Measurements from ENCODE around the gene BUB1B. TPM values are rescaled to one million over a fixed set of nuclear protein-coding genes. Genes with fewer than 3 reads are reported as not detected.
"Not testable (repeated sequence)": the region's sequence is repeated elsewhere in the genome, so short reads cannot be mapped to it uniquely, and the experiment has no call there.

Gene BUB1B
- total RNA-seq, 2 donors from 2014 or later = 2.5 to 8.2 TPM

DNA sequence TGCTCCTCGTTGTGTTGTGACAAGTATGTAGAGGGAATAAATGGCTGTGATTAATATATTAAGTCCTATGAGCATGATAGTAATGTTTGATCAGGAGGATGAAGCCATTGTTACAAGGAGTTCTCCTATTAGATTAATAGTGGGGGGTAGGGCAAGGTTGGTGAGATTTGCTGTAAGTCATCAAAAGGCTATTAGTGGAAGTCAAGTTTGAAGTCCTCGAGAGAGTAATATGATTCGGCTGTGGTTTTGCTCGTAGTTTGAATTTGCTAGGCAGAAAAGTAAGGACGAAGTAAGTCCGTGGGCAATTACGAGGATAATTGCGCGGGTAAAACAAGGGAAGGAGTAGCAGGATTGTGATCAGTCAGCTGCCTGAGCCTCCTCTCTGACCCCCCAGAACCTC, 26.0 kb upstream of the BUB1B start:
- Histone ChIP-seq H3K4me1 (replicated peaks) (no peaks in the 10 kb centered on the region), H3K27me3 (replicated peaks; ENCODE audit: insufficient read depth) (no peaks in the 10 kb centered on the region), H3K4me3 (no peak overlapping the region), H3K27ac (no peak overlapping the region), H3K36me3 (no peaks in the 10 kb centered on the region), H3K9me3 (no peaks in the 10 kb centered on the region)
- no peak for DNase-seq (ENCODE audit: low spot score)
- intact Hi-C loops (cut with DNase I) = no loop called here
- 62% methylated on average over 9 of the region's 9 CpGs for WGBS
- TF ChIP-seq, protein P1, sequence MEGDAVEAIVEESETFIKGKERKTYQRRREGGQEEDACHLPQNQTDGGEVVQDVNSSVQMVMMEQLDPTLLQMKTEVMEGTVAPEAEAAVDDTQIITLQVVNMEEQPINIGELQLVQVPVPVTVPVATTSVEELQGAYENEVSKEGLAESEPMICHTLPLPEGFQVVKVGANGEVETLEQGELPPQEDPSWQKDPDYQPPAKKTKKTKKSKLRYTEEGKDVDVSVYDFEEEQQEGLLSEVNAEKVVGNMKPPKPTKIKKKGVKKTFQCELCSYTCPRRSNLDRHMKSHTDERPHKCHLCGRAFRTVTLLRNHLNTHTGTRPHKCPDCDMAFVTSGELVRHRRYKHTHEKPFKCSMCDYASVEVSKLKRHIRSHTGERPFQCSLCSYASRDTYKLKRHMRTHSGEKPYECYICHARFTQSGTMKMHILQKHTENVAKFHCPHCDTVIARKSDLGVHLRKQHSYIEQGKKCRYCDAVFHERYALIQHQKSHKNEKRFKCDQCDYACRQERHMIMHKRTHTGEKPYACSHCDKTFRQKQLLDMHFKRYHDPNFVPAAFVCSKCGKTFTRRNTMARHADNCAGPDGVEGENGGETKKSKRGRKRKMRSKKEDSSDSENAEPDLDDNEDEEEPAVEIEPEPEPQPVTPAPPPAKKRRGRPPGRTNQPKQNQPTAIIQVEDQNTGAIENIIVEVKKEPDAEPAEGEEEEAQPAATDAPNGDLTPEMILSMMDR (IDR thresholded peaks at IDR 0.05) = no peak
- TF ChIP-seq POLR2AphosphoS5 (IDR thresholded peaks at IDR 0.05) = no peak
- no peak for TF ChIP-seq POLR2A (IDR thresholded peaks at IDR 0.05)

DNA sequence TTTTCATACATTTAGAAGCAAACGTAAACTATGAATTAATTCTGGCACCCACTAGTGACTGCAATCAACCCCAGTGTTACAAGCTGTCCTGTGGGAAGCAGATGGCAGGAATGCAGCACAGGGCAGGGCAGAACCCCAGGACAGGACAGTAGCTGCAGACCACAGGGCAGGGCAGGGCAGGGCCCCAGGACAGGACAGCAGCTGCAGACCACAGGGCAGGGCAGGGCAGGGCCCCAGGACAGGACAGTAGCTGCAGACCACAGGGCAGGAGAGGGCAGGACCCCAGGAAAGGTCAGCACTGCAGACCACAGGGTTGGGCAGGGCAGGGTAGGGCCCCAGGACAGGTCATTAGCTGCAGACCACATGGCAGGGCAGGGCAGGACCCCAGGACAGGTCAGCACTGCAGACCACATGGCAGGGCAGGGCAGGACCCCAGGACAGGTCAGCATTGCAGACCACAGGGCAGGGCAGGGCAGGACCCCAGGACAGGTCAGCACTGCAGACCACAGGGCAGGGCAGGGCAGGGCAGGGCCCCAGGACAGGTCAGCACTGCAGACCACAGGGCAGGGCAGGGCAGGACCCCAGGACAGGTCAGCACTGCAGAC, 24.9 kb upstream of the BUB1B start:
- WGBS = 74% methylated on average over 1 of the region's 1 CpG
- intact Hi-C loops (cut with DNase I); DNase-seq (ENCODE audit: low spot score): not testable (repeated sequence)

DNA sequence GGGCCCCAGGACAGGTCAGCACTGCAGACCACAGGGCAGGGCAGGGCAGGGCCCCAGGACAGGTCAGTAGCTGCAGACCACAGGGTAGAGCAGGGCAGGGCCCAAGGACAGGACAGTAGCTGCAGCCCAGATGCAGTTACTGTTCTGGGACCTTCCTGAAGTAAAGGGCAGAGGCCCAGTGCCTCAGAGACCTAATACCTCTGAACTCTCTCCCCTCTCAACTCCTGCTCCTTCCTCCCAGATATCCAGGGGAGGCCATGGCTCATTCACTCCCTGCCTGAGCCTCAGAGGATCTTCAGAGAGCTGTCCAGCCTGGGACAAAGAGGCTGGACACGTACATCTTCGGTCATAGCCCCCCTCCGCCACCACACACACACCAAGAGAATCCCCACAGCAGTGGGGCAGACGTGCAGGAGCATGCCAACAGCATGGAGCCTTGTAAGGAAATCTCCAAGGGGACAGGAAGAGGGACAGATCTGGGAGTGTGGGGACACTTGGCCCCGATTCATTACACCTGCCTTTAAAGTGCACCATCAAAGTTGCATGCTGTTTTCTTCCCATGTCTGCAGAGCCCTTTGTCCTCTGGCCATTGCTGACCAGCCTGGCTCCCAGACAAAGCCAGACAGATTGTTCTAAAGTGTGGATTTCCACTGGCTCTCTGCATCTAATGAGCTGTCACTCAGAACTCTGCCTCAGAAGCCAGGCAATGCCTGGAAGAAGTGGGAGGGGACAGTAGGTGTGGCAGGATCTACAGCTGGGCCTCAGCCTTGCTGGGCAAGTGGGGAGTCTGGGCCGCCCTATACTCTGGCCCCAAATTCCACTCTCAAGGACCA, 24.2 kb upstream of the BUB1B start:
- DNase-seq (ENCODE audit: low spot score) = no peak
- 65% methylated on average over 5 of the region's 6 CpGs for WGBS
- TF ChIP-seq POLR2A (IDR thresholded peaks at IDR 0.05) (no peak), POLR2AphosphoS5 (IDR thresholded peaks at IDR 0.05) (no peak)
- TF ChIP-seq, protein P1 (IDR thresholded peaks at IDR 0.05) = no peak
- Histone ChIP-seq H3K27me3 (replicated peaks; ENCODE audit: insufficient read depth) (no peaks in the 10 kb centered on the region), H3K36me3 (no peaks in the 10 kb centered on the region), H3K4me3 (no peak overlapping the region), H3K4me1 (replicated peaks) (no peaks in the 10 kb centered on the region), H3K9me3 (no peaks in the 10 kb centered on the region), H3K27ac (no peak overlapping the region)
- intact Hi-C loops (cut with DNase I) = no loop called here

More for the DNA sequence above, 24.9 kb upstream of the BUB1B start:
- H3K27ac ChIP-seq; H3K4me3 ChIP-seq; H3K9me3 ChIP-seq; H3K36me3 ChIP-seq; H3K4me1 ChIP-seq (replicated peaks); H3K27me3 ChIP-seq (replicated peaks; ENCODE audit: insufficient read depth): not testable (repeated sequence)

DNA sequence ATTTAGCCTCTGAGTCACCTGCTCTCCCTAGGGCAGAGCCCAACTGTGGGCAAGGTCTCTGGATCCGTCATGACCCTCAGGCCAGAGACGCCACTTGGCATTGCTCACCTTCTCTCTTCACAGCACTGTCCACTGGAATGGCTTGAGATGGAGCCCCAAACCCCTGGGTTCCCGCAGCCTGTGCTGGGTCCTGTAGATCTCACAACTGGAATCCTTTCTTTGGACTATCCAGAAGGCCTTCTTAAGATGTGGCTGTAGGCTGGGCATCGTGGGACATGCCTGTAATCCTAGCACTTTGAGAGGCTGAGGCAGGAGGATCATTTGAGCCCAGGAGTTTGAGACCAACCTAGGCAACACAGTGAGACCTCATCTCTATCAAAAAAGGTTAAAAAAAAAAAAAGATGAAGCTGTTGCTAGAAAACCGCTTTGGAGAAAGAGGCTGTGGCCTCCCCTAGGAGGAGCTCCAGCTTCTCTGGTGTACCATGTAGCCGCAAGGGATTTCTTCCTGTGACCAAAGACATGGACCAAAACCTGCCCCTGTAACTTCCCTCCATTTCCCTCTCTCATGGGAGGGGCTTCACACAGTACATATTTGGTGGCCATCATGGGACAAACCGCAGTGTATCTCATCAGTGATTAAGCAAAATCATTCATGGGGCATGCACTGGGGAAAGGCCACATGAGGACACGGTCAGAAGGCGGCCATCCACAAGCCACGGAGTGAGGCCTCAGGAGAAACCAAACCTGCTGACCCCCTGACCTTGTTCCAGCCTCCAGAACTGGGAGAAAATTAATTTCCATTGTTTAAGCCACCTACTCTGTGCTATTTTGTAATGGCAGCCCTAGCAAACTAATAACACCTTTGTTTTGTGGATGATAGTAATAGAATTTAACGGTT, 23.3 kb upstream of the BUB1B start:
- intact Hi-C loops (cut with DNase I) = no loop called here
- no peaks in the 10 kb centered on the region for H3K36me3 ChIP-seq
- H3K4me1 ChIP-seq (replicated peaks) = no peaks in the 10 kb centered on the region
- no peak for TF ChIP-seq POLR2A (IDR thresholded peaks at IDR 0.05)
- TF ChIP-seq POLR2AphosphoS5 (IDR thresholded peaks at IDR 0.05) = no peak
- TF ChIP-seq, protein P1 (IDR thresholded peaks at IDR 0.05) = no peak
- no peak overlapping the region for H3K4me3 ChIP-seq
- 92% methylated on average over 11 of the region's 11 CpGs for WGBS
- no peak for DNase-seq (ENCODE audit: low spot score)
- no peaks in the 10 kb centered on the region for H3K27me3 ChIP-seq (replicated peaks; ENCODE audit: insufficient read depth)
- no peaks in the 10 kb centered on the region for H3K9me3 ChIP-seq
- H3K27ac ChIP-seq = no peak overlapping the region

DNA sequence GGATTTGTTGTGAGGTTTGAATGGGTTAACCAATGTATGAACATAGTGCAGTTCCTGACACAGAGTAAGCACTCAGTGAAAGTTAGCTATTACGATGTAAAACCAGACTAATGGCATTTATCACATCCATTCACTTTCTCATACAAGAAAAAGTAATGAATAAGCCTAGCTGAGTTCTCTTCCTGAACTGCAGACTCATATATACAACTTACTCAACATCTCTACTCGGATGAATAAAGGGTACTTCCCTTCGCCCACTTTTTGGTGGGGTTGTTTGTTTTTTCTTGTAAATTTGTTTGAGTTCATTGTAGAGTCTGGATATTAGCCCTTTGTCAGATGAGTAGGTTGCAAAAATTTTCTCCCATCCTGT, 22.7 kb upstream of the BUB1B start:
- intact Hi-C loops (cut with DNase I); DNase-seq (ENCODE audit: low spot score); H3K9me3 ChIP-seq; H3K4me1 ChIP-seq (replicated peaks); H3K36me3 ChIP-seq; H3K27ac ChIP-seq; H3K4me3 ChIP-seq; H3K27me3 ChIP-seq (replicated peaks; ENCODE audit: insufficient read depth): not testable (repeated sequence)
- WGBS = 63% methylated on average over 3 of the region's 3 CpGs

Data from prostate gland (tissue), 2 donors.